ENCODE data around the gene KRT13. TPM values are rescaled to one million over a fixed set of nuclear protein-coding genes. Genes with fewer than 3 reads are reported as not detected.

KRT13 gene
- total RNA-seq, 1 experiment from 2014 or later: not detected

- Mint-ChIP-seq H3K9me3 (ENCODE audit: unreplicated experiment) (no peaks in the 10 kb centered on the region), H3K36me3 (ENCODE audit: insufficient read depth, unreplicated experiment) (no peaks in the 10 kb centered on the region), H3K27me3 (ENCODE audit: insufficient read depth, unreplicated experiment) (peaks cover 13% of the 10 kb centered on the region), H3K27ac (ENCODE audit: low read depth, unreplicated experiment) (peak overlapping the region; percentile 46), H3K4me3 (ENCODE audit: unreplicated experiment) (peak overlapping the region; percentile 4), H3K4me1 (ENCODE audit: insufficient read depth, unreplicated experiment) (peaks cover 9% of the 10 kb centered on the region)
- BruUV-seq (replicated peaks): no TSS peak
- DNase-seq (ENCODE audit: unreplicated experiment): peak; percentile 99
- intact Hi-C loops (cut with micrococcal nuclease): no loop called here
- ChIA-PET POLR2A (interaction anchor here (1.1 to 1.7 kb wide), 2 partner anchors 18 to 44 kb away, joined by 3 to 6 read pairs; no protein-coding TSS in a partner anchor), CTCF (no interaction called here)
- TF ChIP-seq, protein P1, sequence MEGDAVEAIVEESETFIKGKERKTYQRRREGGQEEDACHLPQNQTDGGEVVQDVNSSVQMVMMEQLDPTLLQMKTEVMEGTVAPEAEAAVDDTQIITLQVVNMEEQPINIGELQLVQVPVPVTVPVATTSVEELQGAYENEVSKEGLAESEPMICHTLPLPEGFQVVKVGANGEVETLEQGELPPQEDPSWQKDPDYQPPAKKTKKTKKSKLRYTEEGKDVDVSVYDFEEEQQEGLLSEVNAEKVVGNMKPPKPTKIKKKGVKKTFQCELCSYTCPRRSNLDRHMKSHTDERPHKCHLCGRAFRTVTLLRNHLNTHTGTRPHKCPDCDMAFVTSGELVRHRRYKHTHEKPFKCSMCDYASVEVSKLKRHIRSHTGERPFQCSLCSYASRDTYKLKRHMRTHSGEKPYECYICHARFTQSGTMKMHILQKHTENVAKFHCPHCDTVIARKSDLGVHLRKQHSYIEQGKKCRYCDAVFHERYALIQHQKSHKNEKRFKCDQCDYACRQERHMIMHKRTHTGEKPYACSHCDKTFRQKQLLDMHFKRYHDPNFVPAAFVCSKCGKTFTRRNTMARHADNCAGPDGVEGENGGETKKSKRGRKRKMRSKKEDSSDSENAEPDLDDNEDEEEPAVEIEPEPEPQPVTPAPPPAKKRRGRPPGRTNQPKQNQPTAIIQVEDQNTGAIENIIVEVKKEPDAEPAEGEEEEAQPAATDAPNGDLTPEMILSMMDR (IDR thresholded peaks at IDR 0.05; ENCODE audit: unreplicated experiment): no peak
Measured at GRCh38 chr17:41464682-41465081, 40.7 kb downstream of the KRT13 start.

DNA sequence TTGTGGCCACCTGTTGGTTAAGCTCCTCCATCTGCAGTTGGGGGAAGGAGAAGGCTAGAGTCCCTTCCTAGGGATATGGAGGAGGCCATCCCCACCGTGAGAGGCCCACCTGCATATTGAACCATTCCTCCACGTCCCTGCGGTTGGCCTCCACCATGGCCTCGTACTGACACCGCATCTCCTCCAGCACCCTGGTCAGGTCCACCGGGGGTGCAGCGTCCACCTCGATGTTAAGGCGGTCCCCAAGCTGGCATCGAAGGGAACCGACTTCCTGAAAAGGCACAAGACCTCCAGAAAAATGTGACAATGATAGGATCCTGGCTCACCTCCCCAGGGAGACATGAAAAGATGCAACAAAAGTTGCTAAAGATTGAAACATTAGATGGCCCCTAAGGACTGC lies 41.2 kb downstream of the KRT13 start:
- DNase-seq (ENCODE audit: unreplicated experiment): no peak
- TF ChIP-seq, protein P1 (IDR thresholded peaks at IDR 0.05; ENCODE audit: unreplicated experiment): no peak
- POLR2A ChIA-PET: interaction anchor here (1.7 kb wide), 1 partner anchor 44 kb away, joined by 6 read pairs; no protein-coding TSS in a partner anchor
- intact Hi-C loops (cut with micrococcal nuclease): no loop called here
- H3K27ac Mint-ChIP-seq (ENCODE audit: low read depth, unreplicated experiment): no peak overlapping the region
- H3K4me3 Mint-ChIP-seq (ENCODE audit: unreplicated experiment): no peak overlapping the region
- no TSS peak for BruUV-seq (replicated peaks)
- CTCF ChIA-PET: interaction anchor here (0.6 to 1.0 kb wide), 4 partner anchors 126 to 840 kb away, joined by 3 to 5 read pairs (median 3); no protein-coding TSS in a partner anchor
- peaks cover 13% of the 10 kb centered on the region for H3K27me3 Mint-ChIP-seq (ENCODE audit: insufficient read depth, unreplicated experiment)
- peaks cover 9% of the 10 kb centered on the region for H3K4me1 Mint-ChIP-seq (ENCODE audit: insufficient read depth, unreplicated experiment)
- H3K9me3 Mint-ChIP-seq (ENCODE audit: unreplicated experiment): no peaks in the 10 kb centered on the region
- H3K36me3 Mint-ChIP-seq (ENCODE audit: insufficient read depth, unreplicated experiment): no peaks in the 10 kb centered on the region

DNA sequence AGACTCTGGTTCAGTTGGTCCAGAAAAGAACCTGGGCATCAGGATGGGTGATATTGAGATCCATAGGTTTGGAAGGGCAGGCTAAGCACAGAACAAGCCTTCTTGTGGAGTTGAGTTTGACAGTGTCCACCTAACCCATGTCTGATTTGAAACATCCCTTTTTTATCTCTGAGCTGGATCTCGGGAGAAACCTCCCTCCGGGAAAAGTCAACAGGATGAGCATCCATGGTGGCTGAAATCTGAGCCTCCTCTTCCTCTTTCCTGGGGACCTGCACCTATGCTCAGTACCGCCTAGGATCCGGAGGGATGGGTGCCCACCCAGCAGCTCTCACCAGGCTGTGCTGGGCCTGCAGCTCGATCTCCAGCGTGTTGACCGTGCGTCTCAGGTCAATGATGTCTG lies 41.7 kb downstream of the KRT13 start:
- POLR2A ChIA-PET: interaction anchor here (1.0 to 1.7 kb wide), 2 partner anchors 25 to 44 kb away, joined by 3 to 6 read pairs; no protein-coding TSS in a partner anchor

DNA sequence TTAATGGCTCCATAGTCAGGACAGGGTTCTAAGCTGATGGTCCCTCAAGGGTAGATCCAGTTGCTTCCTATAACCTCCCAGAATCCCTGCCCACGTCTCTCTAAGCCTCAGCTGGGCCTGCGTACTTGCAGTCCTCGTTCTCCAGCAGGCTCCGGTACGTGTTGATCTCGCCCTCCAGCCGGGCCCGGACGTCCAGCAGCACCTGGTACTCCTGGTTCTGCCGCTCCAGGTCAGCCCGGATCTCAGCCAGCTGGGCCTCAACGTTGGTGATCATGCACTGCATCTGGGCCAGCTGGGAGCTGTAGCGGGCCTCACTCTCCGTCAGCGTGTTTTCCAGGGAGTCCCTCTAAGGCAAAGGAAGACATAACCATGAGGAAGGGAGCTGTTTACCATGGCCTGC lies 42.7 kb downstream of the KRT13 start:
- H3K27ac Mint-ChIP-seq (ENCODE audit: low read depth, unreplicated experiment): no peak overlapping the region
- peaks cover 25% of the 10 kb centered on the region for H3K27me3 Mint-ChIP-seq (ENCODE audit: insufficient read depth, unreplicated experiment)
- no peaks in the 10 kb centered on the region for H3K36me3 Mint-ChIP-seq (ENCODE audit: insufficient read depth, unreplicated experiment)
- H3K9me3 Mint-ChIP-seq (ENCODE audit: unreplicated experiment): no peaks in the 10 kb centered on the region
- no peak overlapping the region for H3K4me3 Mint-ChIP-seq (ENCODE audit: unreplicated experiment)
- CTCF ChIA-PET: interaction anchor here (0.6 to 1.1 kb wide), 2 partner anchors 86 to 557 kb away, joined by 3 to 5 read pairs; no protein-coding TSS in a partner anchor
- POLR2A ChIA-PET: interaction anchor here (1.0 kb wide), 1 partner anchor 26 kb away, joined by 3 read pairs; no protein-coding TSS in a partner anchor
- TF ChIP-seq, protein P1 (IDR thresholded peaks at IDR 0.05; ENCODE audit: unreplicated experiment): no peak
- DNase-seq (ENCODE audit: unreplicated experiment): no peak
- intact Hi-C loops (cut with micrococcal nuclease): no loop called here
- no TSS peak for BruUV-seq (replicated peaks)
- H3K4me1 Mint-ChIP-seq (ENCODE audit: insufficient read depth, unreplicated experiment): peaks cover 9% of the 10 kb centered on the region

More for the DNA sequence above, 41.7 kb downstream of the KRT13 start:
- intact Hi-C loops (cut with micrococcal nuclease): no loop called here
- peaks cover 9% of the 10 kb centered on the region for H3K4me1 Mint-ChIP-seq (ENCODE audit: insufficient read depth, unreplicated experiment)
- H3K4me3 Mint-ChIP-seq (ENCODE audit: unreplicated experiment): no peak overlapping the region
- peaks cover 14% of the 10 kb centered on the region for H3K27me3 Mint-ChIP-seq (ENCODE audit: insufficient read depth, unreplicated experiment)
- TF ChIP-seq, protein P1 (IDR thresholded peaks at IDR 0.05; ENCODE audit: unreplicated experiment): no peak
- BruUV-seq (replicated peaks): no TSS peak
- no peaks in the 10 kb centered on the region for H3K36me3 Mint-ChIP-seq (ENCODE audit: insufficient read depth, unreplicated experiment)
- no peak for DNase-seq (ENCODE audit: unreplicated experiment)
- CTCF ChIA-PET: interaction anchor here (0.6 to 1.0 kb wide), 4 partner anchors 125 to 839 kb away, joined by 3 to 5 read pairs (median 3); no protein-coding TSS in a partner anchor
- H3K27ac Mint-ChIP-seq (ENCODE audit: low read depth, unreplicated experiment): no peak overlapping the region
- no peaks in the 10 kb centered on the region for H3K9me3 Mint-ChIP-seq (ENCODE audit: unreplicated experiment)
